HL-60 (cell line): ENCODE measurements around the gene MARCHF9.

ENCODE experiments used
- CTCF ChIP-seq: IDR thresholded peaks from one replicate; pipeline ENCODE4 v1.5.1; 2011; ENCODE audit warnings: low read length, control low read depth, inconsistent platforms; ENCODE audit not compliant: insufficient read depth
- GABPA ChIP-seq: IDR thresholded peaks from 2 replicates; pipeline ENCODE4 v1.6.1; 2012; ENCODE audit warnings: low read depth
- POLR2AphosphoS5 ChIP-seq: IDR thresholded peaks from 2 replicates; pipeline ENCODE4 v1.6.1; 2012; ENCODE audit warnings: low read depth
- REST ChIP-seq: IDR thresholded peaks from 2 replicates; pipeline ENCODE4 v1.6.1; 2012; ENCODE audit warnings: low read depth; ENCODE audit not compliant: insufficient replicate concordance

- TF ChIP-seq CTCF (no peak), POLR2AphosphoS5 (no peak), GABPA (no peak), REST (no peak)
Measured at GRCh38 chr12:57734591-57734990, 20.3 kb upstream of the MARCHF9 start.
